Sigmoid colon (tissue), 4 donors: ENCODE measurements around the gene TMEM95.

Experiments
- EP300 ChIP-seq, 4 donors: sonication (generic); formaldehyde crosslinking; IDR thresholded peaks; one replicate each; pipeline ENCODE4 v1.6.1; 2017; ENCODE audit warnings: antibody characterized with exemption in 4 of 4
- TF ChIP-seq, protein P1 (sequence below), 4 experiments: fragments of 450-650 bp in 3 of 4; fragments of 200-600 bp in 1 of 4; IDR thresholded peaks; one replicate each; pipeline ENCODE4 v1.5.1; 2016 to 2019; ENCODE audit warnings: antibody characterized with exemption in 4 of 4, mild to moderate bottlenecking in 3 of 4, moderate library complexity in 2 of 4

DNA sequence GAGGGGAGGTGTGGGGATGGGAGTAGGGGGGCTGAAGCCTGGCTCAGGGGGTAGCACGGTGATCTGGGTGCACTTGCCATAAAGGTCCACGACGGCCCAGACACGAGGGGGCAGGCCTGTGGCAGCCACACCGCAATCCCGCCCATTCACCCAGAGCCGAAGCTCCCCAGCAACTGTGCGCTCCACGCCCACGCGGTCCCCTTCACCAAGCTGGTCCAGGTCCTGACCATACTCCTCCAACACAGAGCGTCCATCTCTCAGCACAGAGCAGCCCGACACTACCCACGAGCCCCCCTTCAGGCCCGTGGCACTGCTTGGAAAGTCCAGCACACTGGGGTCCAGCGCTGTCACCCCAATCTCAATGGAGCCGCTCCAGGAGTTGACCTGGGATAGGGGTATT lies 27.5 kb upstream of the TMEM95 start:
- TF ChIP-seq, protein P1, sequence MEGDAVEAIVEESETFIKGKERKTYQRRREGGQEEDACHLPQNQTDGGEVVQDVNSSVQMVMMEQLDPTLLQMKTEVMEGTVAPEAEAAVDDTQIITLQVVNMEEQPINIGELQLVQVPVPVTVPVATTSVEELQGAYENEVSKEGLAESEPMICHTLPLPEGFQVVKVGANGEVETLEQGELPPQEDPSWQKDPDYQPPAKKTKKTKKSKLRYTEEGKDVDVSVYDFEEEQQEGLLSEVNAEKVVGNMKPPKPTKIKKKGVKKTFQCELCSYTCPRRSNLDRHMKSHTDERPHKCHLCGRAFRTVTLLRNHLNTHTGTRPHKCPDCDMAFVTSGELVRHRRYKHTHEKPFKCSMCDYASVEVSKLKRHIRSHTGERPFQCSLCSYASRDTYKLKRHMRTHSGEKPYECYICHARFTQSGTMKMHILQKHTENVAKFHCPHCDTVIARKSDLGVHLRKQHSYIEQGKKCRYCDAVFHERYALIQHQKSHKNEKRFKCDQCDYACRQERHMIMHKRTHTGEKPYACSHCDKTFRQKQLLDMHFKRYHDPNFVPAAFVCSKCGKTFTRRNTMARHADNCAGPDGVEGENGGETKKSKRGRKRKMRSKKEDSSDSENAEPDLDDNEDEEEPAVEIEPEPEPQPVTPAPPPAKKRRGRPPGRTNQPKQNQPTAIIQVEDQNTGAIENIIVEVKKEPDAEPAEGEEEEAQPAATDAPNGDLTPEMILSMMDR (IDR thresholded peaks at IDR 0.05), result no peak
- no peak for TF ChIP-seq EP300 (IDR thresholded peaks at IDR 0.05)
